ENCODE measurements around the gene GRK5. TPM values are rescaled to one million over a fixed set of nuclear protein-coding genes. Genes with fewer than 3 reads are reported as not detected.

Gene GRK5
- total RNA-seq, 1 experiment from 2014 or later: 4.8 TPM

- no peak overlapping the region for H3K27ac ChIP-seq
- no peaks in the 10 kb centered on the region for H3K27me3 ChIP-seq (ENCODE audit: insufficient read depth, low read depth)
- no peak overlapping the region for H2AFZ ChIP-seq
- H3K4me3 ChIP-seq: no peak overlapping the region
- no peaks in the 10 kb centered on the region for H3K9me3 ChIP-seq (ENCODE audit: insufficient read depth, low read depth)
- BruUV-seq (replicated peaks): no TSS peak
- H3K4me1 ChIP-seq (replicated peaks; ENCODE audit: insufficient read depth): 0 out of 2 replicates have a peak, but pooled peaks cover 1% of the 10 kb centered on the region
- ChIA-PET CTCF (no interaction called here), POLR2A (ENCODE audit: unreplicated experiment) (no interaction called here)
- no peak for TF ChIP-seq EZH2 (IDR thresholded peaks at IDR 0.05; ENCODE audit: low read depth)
- TF ChIP-seq, protein P1, sequence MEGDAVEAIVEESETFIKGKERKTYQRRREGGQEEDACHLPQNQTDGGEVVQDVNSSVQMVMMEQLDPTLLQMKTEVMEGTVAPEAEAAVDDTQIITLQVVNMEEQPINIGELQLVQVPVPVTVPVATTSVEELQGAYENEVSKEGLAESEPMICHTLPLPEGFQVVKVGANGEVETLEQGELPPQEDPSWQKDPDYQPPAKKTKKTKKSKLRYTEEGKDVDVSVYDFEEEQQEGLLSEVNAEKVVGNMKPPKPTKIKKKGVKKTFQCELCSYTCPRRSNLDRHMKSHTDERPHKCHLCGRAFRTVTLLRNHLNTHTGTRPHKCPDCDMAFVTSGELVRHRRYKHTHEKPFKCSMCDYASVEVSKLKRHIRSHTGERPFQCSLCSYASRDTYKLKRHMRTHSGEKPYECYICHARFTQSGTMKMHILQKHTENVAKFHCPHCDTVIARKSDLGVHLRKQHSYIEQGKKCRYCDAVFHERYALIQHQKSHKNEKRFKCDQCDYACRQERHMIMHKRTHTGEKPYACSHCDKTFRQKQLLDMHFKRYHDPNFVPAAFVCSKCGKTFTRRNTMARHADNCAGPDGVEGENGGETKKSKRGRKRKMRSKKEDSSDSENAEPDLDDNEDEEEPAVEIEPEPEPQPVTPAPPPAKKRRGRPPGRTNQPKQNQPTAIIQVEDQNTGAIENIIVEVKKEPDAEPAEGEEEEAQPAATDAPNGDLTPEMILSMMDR (conservative IDR thresholded peaks at IDR 0.05): no peak
- no peaks in the 10 kb centered on the region for H3F3A ChIP-seq (ENCODE audit: insufficient read depth, low read depth)
- no peaks in the 10 kb centered on the region for H3K79me2 ChIP-seq (ENCODE audit: low read depth)
- intact Hi-C loops (cut with micrococcal nuclease; ENCODE audit: unreplicated experiment): no loop called here
- no peak for DNase-seq
- no peaks in the 10 kb centered on the region for H3K9me2 ChIP-seq (ENCODE audit: insufficient read depth)
- no peaks in the 10 kb centered on the region for H4K20me1 ChIP-seq (ENCODE audit: insufficient read depth)
- H3K36me3 ChIP-seq (ENCODE audit: low read depth): no peaks in the 10 kb centered on the region
- H3K4me2 ChIP-seq: no peak overlapping the region
Observed at GRCh38 chr10:119245272-119245671, 37.9 kb downstream of the GRK5 start.

- Histone ChIP-seq H3K9me2 (ENCODE audit: insufficient read depth) (no peaks in the 10 kb centered on the region), H3K9me3 (ENCODE audit: insufficient read depth, low read depth) (no peaks in the 10 kb centered on the region), H3K36me3 (ENCODE audit: low read depth) (no peaks in the 10 kb centered on the region), H3K4me1 (replicated peaks; ENCODE audit: insufficient read depth) (0 out of 2 replicates have a peak, but pooled peaks cover 4% of the 10 kb centered on the region), H3K4me2 (no peak overlapping the region), H3K79me2 (ENCODE audit: low read depth) (no peaks in the 10 kb centered on the region), H2AFZ (no peak overlapping the region), H3K4me3 (no peak overlapping the region), H4K20me1 (ENCODE audit: insufficient read depth) (no peaks in the 10 kb centered on the region), H3F3A (ENCODE audit: insufficient read depth, low read depth) (no peaks in the 10 kb centered on the region), H3K27me3 (ENCODE audit: insufficient read depth, low read depth) (no peaks in the 10 kb centered on the region), H3K27ac (no peak overlapping the region)
- TF ChIP-seq EZH2 (IDR thresholded peaks at IDR 0.05; ENCODE audit: low read depth): no peak
- TF ChIP-seq, protein P1 (conservative IDR thresholded peaks at IDR 0.05): no peak
- CTCF ChIA-PET: no interaction called here
- POLR2A ChIA-PET (ENCODE audit: unreplicated experiment): no interaction called here
- intact Hi-C loops (cut with micrococcal nuclease; ENCODE audit: unreplicated experiment): no loop called here
- DNase-seq: no peak
- BruUV-seq (replicated peaks): no TSS peak
Observed at GRCh38 chr10:119246862-119247549, 39.6 kb downstream of the GRK5 start.

- Histone ChIP-seq H2AFZ (no peak overlapping the region), H3K27me3 (ENCODE audit: insufficient read depth, low read depth) (no peaks in the 10 kb centered on the region), H3K9me2 (ENCODE audit: insufficient read depth) (no peaks in the 10 kb centered on the region), H3K9me3 (ENCODE audit: insufficient read depth, low read depth) (no peaks in the 10 kb centered on the region), H3K4me3 (no peak overlapping the region), H3K79me2 (ENCODE audit: low read depth) (no peaks in the 10 kb centered on the region), H4K20me1 (ENCODE audit: insufficient read depth) (no peaks in the 10 kb centered on the region), H3F3A (ENCODE audit: insufficient read depth, low read depth) (no peaks in the 10 kb centered on the region), H3K27ac (no peak overlapping the region), H3K4me1 (replicated peaks; ENCODE audit: insufficient read depth) (peaks cover 6% of the 10 kb centered on the region), H3K4me2 (no peak overlapping the region), H3K36me3 (ENCODE audit: low read depth) (no peaks in the 10 kb centered on the region)
- TF ChIP-seq, protein P1 (conservative IDR thresholded peaks at IDR 0.05): no peak
- TF ChIP-seq EZH2 (IDR thresholded peaks at IDR 0.05; ENCODE audit: low read depth): no peak
- CTCF ChIA-PET: no interaction called here
- intact Hi-C loops (cut with micrococcal nuclease; ENCODE audit: unreplicated experiment): no loop called here
- no TSS peak for BruUV-seq (replicated peaks)
- POLR2A ChIA-PET (ENCODE audit: unreplicated experiment): no interaction called here
- DNase-seq: no peak
Observed at GRCh38 chr10:119247550-119247894, 40.2 kb downstream of the GRK5 start.

Measured in PC-9 (cell line).